H1 (cell line): Measurements from ENCODE around the gene SKP2. TPM values are rescaled to one million over a fixed set of nuclear protein-coding genes. Genes with fewer than 3 reads are reported as not detected.

ENCODE experiments used
- CTCF ChIA-PET: fragments of 300-600 bp; sonication (Branson Sonifier 250); formaldehyde crosslinking; loops from one replicate; lab custom pipeline; 2021; ENCODE audit not compliant: partially characterized antibody; lab: Charles Lee
- POLR2A ChIA-PET: fragments of 300-600 bp; sonication (Branson Sonifier 250); formaldehyde crosslinking; loops from one replicate; lab custom pipeline; 2021; ENCODE audit warnings: inconsistent platforms; ENCODE audit not compliant: partially characterized antibody; lab: Charles Lee
- DNase-seq, 2 experiments: peaks; one replicate each; pipeline versions ENCODE4 v3.0.0 to v3.0.0-alpha.2; 2010 to 2022; ENCODE audit warnings: low spot score in 2 of 2, low read depth in 1 of 2, mixed read lengths in 1 of 2
- FAIRE-seq: peaks from 2 replicates; lab custom pipeline; 2011; peaks lifted over from hg19 to GRCh38; lab: Jason Lieb, UNC
- H2AFZ ChIP-seq: 2 replicates; pipeline ENCODE4 v1.8.1; 2012; ENCODE audit warnings: low read length, inconsistent platforms
- H2AK5ac ChIP-seq: 2 replicates; pipeline ENCODE4 v1.6.1; 2013; ENCODE audit warnings: low read depth, low read length
- H2BK120ac ChIP-seq: replicated peaks from 2 replicates; pipeline ENCODE3; 2013; ENCODE audit warnings: low read depth, low read length, inconsistent platforms
- H2BK12ac ChIP-seq: 2 replicates; pipeline ENCODE4 v1.6.1; 2013; ENCODE audit warnings: low read depth, low read length
- H2BK15ac ChIP-seq: 2 replicates; pipeline ENCODE4 v1.6.1; 2013; ENCODE audit warnings: low read length
- H2BK20ac ChIP-seq: 2 replicates; pipeline ENCODE4 v1.6.1; 2013; ENCODE audit warnings: low read length
- H2BK5ac ChIP-seq: 2 replicates; pipeline ENCODE4 v1.6.1; 2013; ENCODE audit warnings: low read depth, low read length
- H3K14ac ChIP-seq: 2 replicates; pipeline ENCODE4 v1.6.1; 2013; ENCODE audit warnings: inconsistent platforms; ENCODE audit not compliant: insufficient read length
- H3K18ac ChIP-seq: 2 replicates; pipeline ENCODE4 v1.6.1; 2013; ENCODE audit warnings: low read length; ENCODE audit errors: extremely low read depth
- H3K23ac ChIP-seq: 2 replicates; pipeline ENCODE4 v1.6.1; 2013; ENCODE audit warnings: inconsistent platforms; ENCODE audit not compliant: insufficient read length
- H3K23me2 ChIP-seq: 2 replicates; pipeline ENCODE4 v1.6.1; 2013; ENCODE audit warnings: low read depth, low read length
- H3K27ac ChIP-seq: 2 replicates; pipeline ENCODE4 v1.6.1; 2011; ENCODE audit warnings: low read depth, low read length, inconsistent platforms
- H3K27me3 ChIP-seq, 4 experiments: replicated peaks in 1 of 4; 1 replicate in 1 of 4; 2 replicates in 3 of 4; pipeline versions ENCODE4 v1.6.1 to v1.8.1; 2011 to 2013; ENCODE audit warnings: low read length in 3 of 4, mild to moderate bottlenecking in 3 of 4, inconsistent platforms in 2 of 4, mixed read lengths in 2 of 4, moderate library complexity in 1 of 4; ENCODE audit not compliant: control insufficient read depth in 3 of 4, insufficient read depth in 3 of 4; ENCODE audit errors: extremely low read depth in 1 of 4
- H3K36me3 ChIP-seq, 4 experiments: 2 replicates each; pipeline versions ENCODE4 v1.6.1 to v1.8.1; 2011 to 2013; ENCODE audit warnings: mild to moderate bottlenecking in 4 of 4, low read length in 3 of 4, moderate library complexity in 2 of 4, control low read depth in 1 of 4, inconsistent platforms in 1 of 4; ENCODE audit not compliant: insufficient read depth in 4 of 4, control insufficient read depth in 2 of 4
- H3K4ac ChIP-seq: replicated peaks from 2 replicates; pipeline ENCODE3; 2013; ENCODE audit warnings: low read length, low read depth, mixed read lengths, inconsistent platforms; ENCODE audit not compliant: insufficient read length
- H3K4me1 ChIP-seq, 4 experiments: replicated peaks in 1 of 4; 1 replicate in 1 of 4; 2 replicates in 3 of 4; pipeline versions ENCODE4 v1.6.1 to v1.8.1; 2011 to 2013; ENCODE audit warnings: low read length in 3 of 4, inconsistent platforms in 2 of 4, mixed read lengths in 1 of 4; ENCODE audit not compliant: insufficient read depth in 4 of 4, control insufficient read depth in 3 of 4
- H3K4me2 ChIP-seq, 2 experiments: 2 replicates each; pipeline versions ENCODE4 v1.6.1 to v1.8.1; 2011 to 2013; ENCODE audit warnings: low read depth in 2 of 2, low read length in 2 of 2, control low read depth in 1 of 2, inconsistent platforms in 1 of 2, mild to moderate bottlenecking in 1 of 2; ENCODE audit not compliant: insufficient read depth in 1 of 2
- H3K4me3 ChIP-seq, 4 experiments: fragments of 200-600, 300-600 bp in 1 of 4; sonication (generic), shearing (Covaris generic), sonication (Bioruptor Twin) in 1 of 4; 2 replicates each; pipeline versions ENCODE4 v1.5.1 to v1.8.1; 2011 to 2016; ENCODE audit warnings: low read length in 4 of 4, low read depth in 3 of 4, control low read depth in 2 of 4, inconsistent platforms in 2 of 4, mild to moderate bottlenecking in 2 of 4, mixed read lengths in 1 of 4, moderate library complexity in 1 of 4; ENCODE audit not compliant: insufficient read depth in 2 of 4; ENCODE audit errors: extremely low read depth in 1 of 4
- H3K56ac ChIP-seq: replicated peaks from 2 replicates; pipeline ENCODE3; 2013; ENCODE audit warnings: low read depth, mild to moderate bottlenecking, mixed read lengths, low read length, inconsistent platforms; ENCODE audit not compliant: insufficient read length
- H3K79me1 ChIP-seq: 2 replicates; pipeline ENCODE4 v1.6.1; 2013; ENCODE audit warnings: low read depth, low read length, control low read depth
- H3K79me2 ChIP-seq, 2 experiments: 2 replicates each; pipeline versions ENCODE4 v1.6.1 to v1.8.1; 2012 to 2013; ENCODE audit warnings: low read length in 2 of 2, mild to moderate bottlenecking in 2 of 2, inconsistent platforms in 1 of 2; ENCODE audit not compliant: insufficient read depth in 2 of 2, control insufficient read depth in 1 of 2
- H3K9ac ChIP-seq, 4 experiments: replicated peaks in 1 of 4; 1 replicate in 1 of 4; 2 replicates in 3 of 4; pipeline versions ENCODE4 v1.6.1 to v1.8.1; 2011 to 2013; ENCODE audit warnings: low read depth in 3 of 4, low read length in 3 of 4, control low read depth in 2 of 4, mild to moderate bottlenecking in 2 of 4, moderate library complexity in 2 of 4, inconsistent platforms in 1 of 4; ENCODE audit errors: extremely low read depth in 1 of 4
- H3K9me3 ChIP-seq, 2 experiments: 2 replicates each; pipeline versions ENCODE4 v1.6.1 to v1.8.1; 2012 to 2013; ENCODE audit warnings: mild to moderate bottlenecking in 2 of 2, moderate library complexity in 2 of 2, control low read depth in 1 of 2, inconsistent platforms in 1 of 2, low read depth in 1 of 2, low read length in 1 of 2, mixed read lengths in 1 of 2; ENCODE audit not compliant: insufficient read depth in 2 of 2
- H4K20me1 ChIP-seq, 2 experiments: replicated peaks in 1 of 2; 2 replicates each; pipeline versions ENCODE3 to v1.8.1; 2011 to 2013; ENCODE audit warnings: inconsistent platforms in 2 of 2, low read length in 2 of 2, mild to moderate bottlenecking in 1 of 2; ENCODE audit not compliant: insufficient read depth in 2 of 2, control insufficient read depth in 1 of 2
- H4K5ac ChIP-seq: 2 replicates; pipeline ENCODE4 v1.6.1; 2013; ENCODE audit warnings: low read length, low read depth, mixed read lengths, inconsistent platforms; ENCODE audit not compliant: insufficient read length
- H4K8ac ChIP-seq: 2 replicates; pipeline ENCODE4 v1.8.0; 2013; ENCODE audit warnings: mild to moderate bottlenecking, moderate library complexity, low read length, inconsistent platforms; ENCODE audit not compliant: insufficient read depth; ENCODE audit errors: extremely low read depth
- H4K91ac ChIP-seq: replicated peaks from 2 replicates; pipeline ENCODE3; 2013; ENCODE audit warnings: low read length, mixed read lengths, inconsistent platforms; ENCODE audit not compliant: insufficient read length
- ASH2L ChIP-seq: fragments of 200-600, 300-600 bp; sonication (generic); IDR thresholded peaks from one replicate; pipeline ENCODE4 v1.7.1; 2017; ENCODE audit warnings: low read length
- ATF2 ChIP-seq: IDR thresholded peaks from 2 replicates; pipeline ENCODE4 v1.6.1; 2012; ENCODE audit warnings: low read length, inconsistent platforms
- BACH1 ChIP-seq: IDR thresholded peaks from 2 replicates; pipeline ENCODE4 v1.6.1; 2012; ENCODE audit warnings: low read length, improper control_type of control experiment
- BCL11A ChIP-seq, 2 experiments: IDR thresholded peaks; one replicate each; pipeline ENCODE4 v1.6.1; 2011; ENCODE audit warnings: low read depth in 2 of 2, low read length in 2 of 2, mild to moderate bottlenecking in 2 of 2
- CHD1 ChIP-seq: IDR thresholded peaks from 2 replicates; pipeline ENCODE4 v1.6.1; 2012; ENCODE audit warnings: low read depth, low read length, improper control_type of control experiment
- E2F6 ChIP-seq: IDR thresholded peaks from 2 replicates; pipeline ENCODE4 v1.6.1; 2012; ENCODE audit warnings: inconsistent platforms
- GABPA ChIP-seq: IDR thresholded peaks from 2 replicates; pipeline ENCODE4 v1.6.1; 2011; ENCODE audit warnings: mild to moderate bottlenecking, low read length, moderate library complexity, borderline replicate concordance; ENCODE audit not compliant: insufficient read depth
- HDAC6 ChIP-seq: IDR thresholded peaks from one replicate; pipeline ENCODE4 v1.7.1; 2012; ENCODE audit warnings: low read depth, mild to moderate bottlenecking, inconsistent platforms, low read length, moderate library complexity
- RFX5 ChIP-seq: IDR thresholded peaks from 2 replicates; pipeline ENCODE4 v1.6.1; 2011; ENCODE audit warnings: low read depth, low read length, improper control_type of control experiment, borderline replicate concordance
- RXRA ChIP-seq: IDR thresholded peaks from 2 replicates; pipeline ENCODE4 v1.6.1; 2011; ENCODE audit warnings: low read depth, mild to moderate bottlenecking, low read length, moderate library complexity; ENCODE audit not compliant: insufficient read depth
- SIRT6 ChIP-seq: IDR thresholded peaks from one replicate; pipeline ENCODE4 v1.7.1; 2012; ENCODE audit warnings: low read length, inconsistent platforms
- SIX5 ChIP-seq: IDR thresholded peaks from 2 replicates; pipeline ENCODE4 v1.6.1; 2011; ENCODE audit warnings: mild to moderate bottlenecking, low read depth, low read length
- SP2 ChIP-seq: IDR thresholded peaks from 2 replicates; pipeline ENCODE4 v1.6.1; 2012; ENCODE audit warnings: mild to moderate bottlenecking, low read length, inconsistent platforms
- WGBS, 2 experiments: shearing (Covaris generic) in 1 of 2; methylation state at CpG; one replicate each; pipeline versions ENCODE4 v1.1.6 to v1.1.7; 2013 to 2015; ENCODE audit warnings: low lambda C conversion rate in 2 of 2, mixed read lengths in 2 of 2, inconsistent platforms in 1 of 2, low coverage in 1 of 2, missing lambda C conversion rate in 1 of 2; ENCODE audit not compliant: insufficient replicate concordance in 2 of 2, insufficient coverage in 1 of 2, insufficient read length in 1 of 2; ENCODE audit errors: extremely low coverage in 1 of 2, missing lambda C conversion rate in 1 of 2; 5-methylcytosine and 5-hydroxymethylcytosine counted together
- polyA plus RNA-seq, 7 experiments: library from polyadenylated mRNA; depleted of rRNA in 3 of 7; stranded (reverse) in 5 of 7; unstranded in 2 of 7; fragments of >200 nt in 5 of 7; fragments of 200-250 nt in 2 of 7; gene quantifications; 1 replicate in 5 of 7; 2 replicates in 1 of 7; 4 replicates in 1 of 7; pipeline versions ENCODE4 v1.2.1 to v1.2.3, GENCODE V29; 2011 to 2013; ENCODE audit warnings: missing spikeins in 2 of 7, mixed read lengths in 2 of 7
- total RNA-seq: library from RNA; stranded (reverse); fragmentation: NEBNext Ultra II Directional; extraction: Animal tissue kit (Norgen Biotek cat#: 25700); gene quantifications from 2 replicates; pipeline ENCODE4 v1.2.1, GENCODE V29; 2021

Gene SKP2
- total and polyA plus RNA-seq, 2 of the 8 experiments (the other 6 are each of a cell fraction or from before 2014, with no cell fraction given) = 49.9 to 104 TPM

- CTCF ChIA-PET = interaction anchor here (1.4 kb wide), 1 partner anchor 32 kb away, joined by 4 read pairs; the partner anchor contains the start of gene NADK2
- Histone ChIP-seq H3K9ac (no peak overlapping the region), H2BK12ac (no peak overlapping the region), H2AK5ac (no peak overlapping the region), H3K79me2 (no peaks in the 10 kb centered on the region), H2BK20ac (no peak overlapping the region), H3K56ac (no peak overlapping the region), H4K91ac (no peak overlapping the region), H3K4me2 (no peak overlapping the region), H3K79me1 (no peaks in the 10 kb centered on the region), H4K20me1 (no peaks in the 10 kb centered on the region), H3K9me3 (no peaks in the 10 kb centered on the region), H2AFZ (no peak overlapping the region), H3K23me2 (no peaks in the 10 kb centered on the region), H3K36me3 (no peaks in the 10 kb centered on the region; a peak in 1 of 8 replicates), H4K5ac (no peak overlapping the region), H2BK5ac (no peak overlapping the region)
- no peak for FAIRE-seq
- TF ChIP-seq E2F6 (no peak), ATF2 (no peak), RXRA (no peak), GABPA (no peak), HDAC6 (no peak), SIRT6 (no peak), BACH1 (no peak), BCL11A (IDR thresholded peaks at IDR 0.05; ENCODE audit: low read depth in 2 of 2, low read length in 2 of 2) (no peak), RFX5 (no peak), SIX5 (no peak), ASH2L (no peak), CHD1 (no peak), SP2 (no peak)
- TF ChIP-seq, all 59 proteins: peak for 0
- no peaks in the 10 kb centered on the region for H3K27me3 ChIP-seq
- no peak overlapping the region for H3K23ac ChIP-seq
- POLR2A ChIA-PET = no interaction called here
- no peak overlapping the region for H4K8ac ChIP-seq
- no peak overlapping the region for H3K4ac ChIP-seq
- DNase-seq = no peak
- no peak overlapping the region for H2BK120ac ChIP-seq
- H2BK15ac ChIP-seq = no peak overlapping the region
- no peak overlapping the region for H3K18ac ChIP-seq
- no peaks in the 10 kb centered on the region for H3K4me1 ChIP-seq
- no peak overlapping the region for H3K4me3 ChIP-seq
- no peak overlapping the region for H3K14ac ChIP-seq
- H3K27ac ChIP-seq = no peak overlapping the region
- WGBS, 2 experiments = 99% methylated on average over 3 of the region's 3 CpGs; no CpG with 5 or more reads in 1 of the 2 experiments
Measured at GRCh38 chr5:36209664-36210063, 57.8 kb downstream of the SKP2 start.
